Heart left ventricle (tissue), 16 donors: ENCODE measurements around the gene MISP. TPM values are rescaled to one million over a fixed set of nuclear protein-coding genes. Genes with fewer than 3 reads are reported as not detected.

Experiments used
- ATAC-seq, 4 donors: fragments of 200-7000 bp; cut with Tn5 transposase; one replicate each; pipeline ENCODE4 v1.9.1; 2020 to 2022; ENCODE audit warnings: moderate library complexity in 4 of 4, mild to moderate bottlenecking in 3 of 4, moderate number of reproducible peaks in 1 of 4
- DNase-seq, 5 donors: peaks; one replicate each; pipeline ENCODE4 v3.0.0-alpha.2; 2020
- H3K27ac ChIP-seq, 12 donors: fragments of 200-600 bp; sonication (generic) in 4 of 12; one replicate each; pipeline versions ENCODE4 v1.5.0 to v1.8.0; 2016 to 2022; ENCODE audit warnings: mild to moderate bottlenecking in 2 of 12
- H3K27me3 ChIP-seq, 9 donors: fragments of 200-600 bp; sonication (generic) in 2 of 9; one replicate each; pipeline versions ENCODE4 v1.5.1 to v1.8.0; 2016 to 2022; ENCODE audit warnings: mild to moderate bottlenecking in 3 of 9
- H3K36me3 ChIP-seq, 9 donors: fragments of 200-600 bp; sonication (generic) in 2 of 9; one replicate each; pipeline versions ENCODE4 v1.5.0 to v1.8.0; 2018 to 2022; ENCODE audit warnings: mild to moderate bottlenecking in 2 of 9
- H3K4me1 ChIP-seq, 12 donors: fragments of 200-600 bp; sonication (generic) in 4 of 12; one replicate each; pipeline versions ENCODE4 v1.5.0 to v1.8.0; 2016 to 2022; ENCODE audit warnings: mild to moderate bottlenecking in 3 of 12
- H3K4me3 ChIP-seq, 12 donors: fragments of 200-600 bp; sonication (generic) in 4 of 12; one replicate each; pipeline versions ENCODE4 v1.5.0 to v1.8.0; 2017 to 2022; ENCODE audit warnings: mild to moderate bottlenecking in 9 of 12, moderate library complexity in 4 of 12
- H3K9me3 ChIP-seq, 12 donors: fragments of 200-600 bp; sonication (generic) in 4 of 12; one replicate each; pipeline versions ENCODE4 v1.5.0 to v1.8.0; 2016 to 2022; ENCODE audit warnings: mild to moderate bottlenecking in 1 of 12
- POLR2A ChIP-seq, 2 donors: fragments of 450-650 bp; IDR thresholded peaks; one replicate each; pipeline ENCODE4 v1.6.1; 2017; ENCODE audit warnings: antibody characterized with exemption in 2 of 2, mild to moderate bottlenecking in 2 of 2, moderate library complexity in 2 of 2
- WGBS, 4 donors: extraction: QIAGEN DNeasy Blood & Tissue Kit in 2 of 4; methylation state at CpG; one replicate each; pipeline versions ENCODE4 v1.1.5 to v1.1.7; 2013 to 2018; 5-methylcytosine and 5-hydroxymethylcytosine counted together
- intact Hi-C, 10 donors: fragments of 100-400 bp; cut with DNase I; formaldehyde crosslinking; loops; one replicate each; pipeline versions ENCODE4 v1.11.1 to v1.14.2; 2022
- microRNA counts, 2 donors: library from miRNA; unstranded; fragments of <30 nt; microRNA quantifications; one replicate each; lab custom pipeline; 2016
- microRNA-seq, 4 donors: library from miRNA; unstranded; fragments of <30 nt; microRNA quantifications; one replicate each; pipeline versions ENCODE4 to v1.2.0, GENCODE V29; 2017 to 2020
- polyA plus RNA-seq, 2 donors: library from polyadenylated mRNA; stranded (reverse); fragments of 200-250 nt; gene quantifications; one replicate each; pipeline ENCODE4 v1.2.3, GENCODE V29; 2013
- total RNA-seq, 9 donors: library from RNA; depleted of rRNA in 2 of 9; stranded (reverse); fragments of >200 nt in 2 of 9; fragmentation: NEBNext Ultra II Directional in 3 of 9; extraction: Animal tissue kit (Norgen Biotek cat#: 25700) in 3 of 9; gene quantifications; one replicate each; pipeline versions ENCODE4 v1.1.0 to v1.2.4, GENCODE V29; 2016 to 2023
- TF ChIP-seq, protein P1 (sequence below), 12 donors: fragments of 200-600 bp; sonication (generic) in 4 of 12; IDR thresholded peaks; one replicate each; pipeline versions ENCODE4 v1.5.0 to v1.8.0; 2018 to 2022; ENCODE audit warnings: antibody characterized with exemption in 12 of 12, mild to moderate bottlenecking in 5 of 12
- donor health status: ischemic (EF 13 %, LVEDD 7.1; RV severe dilation, severe dysfunction).
- donor health status: healthy with polysubstance abuse.
- donor health status: DM: no; HTN: yes; CAD: no.
- donor health status: DM: no; HTN: no; CAD: no.
- donor health status: ischemic (EF 25% LVEDD 6.9; RV normal size, moderate dysfunction).
- donor health status: ischemic (EF 25% LVEDD 5.7; RV mildly dilated, moderate dysfunction).
- donor health status: healthy.
- donor health status: DM: yes; HTN: yes; CAD: no.
- donor health status: ischemic (EF 35%, LVEDD 5.7; RV mildly dilated, moderate dysfunction).
- donor health status: nonischemic (EF 11% LVEDD 7.7; RV severe dilation, severe dysfunction).
- donor health status: DM: yes; HTN: yes; CAD: no.
- donor health status: PGD.
- donor health status: ischemic (EF 29% LVEDD 5.4; RV normal size, mild dysfunction).
- donor health status: nonischemic (EF 23%, LVEDD 6.1; RV moderate dilation, normal function).

MISP gene
- total and polyA plus RNA-seq, 11 donors: 0.06 to 1.1 TPM; not detected in 9

DNA sequence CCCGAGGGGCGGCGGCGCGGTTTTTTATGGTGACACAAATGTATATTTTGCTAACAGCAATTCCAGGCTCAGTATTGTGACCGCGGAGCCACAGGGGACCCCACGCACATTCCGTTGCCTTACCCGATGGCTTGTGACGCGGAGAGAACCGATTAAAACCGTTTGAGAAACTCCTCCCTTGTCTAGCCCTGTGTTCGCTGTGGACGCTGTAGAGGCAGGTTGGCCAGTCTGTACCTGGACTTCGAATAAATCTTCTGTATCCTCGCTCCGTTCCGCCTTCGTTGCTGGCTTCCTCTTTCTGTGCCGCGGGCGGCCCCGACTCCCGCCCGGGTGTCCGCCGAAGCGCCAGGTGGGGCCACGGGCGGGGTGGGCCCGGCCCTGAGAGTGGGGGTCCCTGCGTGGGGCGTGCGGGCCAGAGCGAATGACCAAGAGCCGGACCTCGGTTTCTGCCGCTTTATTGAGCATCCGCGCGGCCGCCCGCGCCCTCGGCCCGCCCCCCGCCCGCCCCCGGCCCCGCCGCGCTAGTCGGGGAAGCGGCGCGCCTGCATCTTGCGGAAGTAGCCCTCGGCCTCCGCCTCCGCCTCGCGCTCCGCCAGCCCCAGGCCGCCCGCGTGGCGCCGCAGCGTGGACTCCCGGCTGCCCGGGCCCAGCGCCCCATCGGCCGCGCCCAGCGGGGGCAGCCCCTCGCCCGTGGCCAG, 61.3 kb downstream of the MISP start:
- Histone ChIP-seq H3K27me3 (no peaks in the 10 kb centered on the region), H3K36me3 (peaks cover 6 to 67% (median 58%) of the 10 kb centered on the region in 9 donors), H3K27ac (no peak overlapping the region), H3K9me3 (no peaks in the 10 kb centered on the region), H3K4me1 (no peaks in the 10 kb centered on the region), H3K4me3 (no peak overlapping the region)
- WGBS, 4 donors: 90 to 91% (median 90%) methylated on average over 63 to 80 of the region's 80 CpGs
- intact Hi-C loops: no loop called here
- peak in 2 of 5 donors; percentile 17 to 24 for DNase-seq
- ATAC-seq: no peak
- TF ChIP-seq POLR2A (IDR thresholded peaks at IDR 0.05): no peak
- TF ChIP-seq, protein P1, sequence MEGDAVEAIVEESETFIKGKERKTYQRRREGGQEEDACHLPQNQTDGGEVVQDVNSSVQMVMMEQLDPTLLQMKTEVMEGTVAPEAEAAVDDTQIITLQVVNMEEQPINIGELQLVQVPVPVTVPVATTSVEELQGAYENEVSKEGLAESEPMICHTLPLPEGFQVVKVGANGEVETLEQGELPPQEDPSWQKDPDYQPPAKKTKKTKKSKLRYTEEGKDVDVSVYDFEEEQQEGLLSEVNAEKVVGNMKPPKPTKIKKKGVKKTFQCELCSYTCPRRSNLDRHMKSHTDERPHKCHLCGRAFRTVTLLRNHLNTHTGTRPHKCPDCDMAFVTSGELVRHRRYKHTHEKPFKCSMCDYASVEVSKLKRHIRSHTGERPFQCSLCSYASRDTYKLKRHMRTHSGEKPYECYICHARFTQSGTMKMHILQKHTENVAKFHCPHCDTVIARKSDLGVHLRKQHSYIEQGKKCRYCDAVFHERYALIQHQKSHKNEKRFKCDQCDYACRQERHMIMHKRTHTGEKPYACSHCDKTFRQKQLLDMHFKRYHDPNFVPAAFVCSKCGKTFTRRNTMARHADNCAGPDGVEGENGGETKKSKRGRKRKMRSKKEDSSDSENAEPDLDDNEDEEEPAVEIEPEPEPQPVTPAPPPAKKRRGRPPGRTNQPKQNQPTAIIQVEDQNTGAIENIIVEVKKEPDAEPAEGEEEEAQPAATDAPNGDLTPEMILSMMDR (IDR thresholded peaks at IDR 0.05): no peak

GRCh38 chr19:812747-813218, 61.9 kb downstream of the MISP start:
- ATAC-seq (no peak), DNase-seq (peak in 1 of 5 donors; percentile 16)
- peaks cover 4 to 61% (median 52%) of the 10 kb centered on the region in 9 donors for H3K36me3 ChIP-seq
- intact Hi-C loops: no loop called here
- TF ChIP-seq, protein P1 (IDR thresholded peaks at IDR 0.05): no peak
- TF ChIP-seq POLR2A (IDR thresholded peaks at IDR 0.05): no peak
- H3K4me1 ChIP-seq: no peaks in the 10 kb centered on the region
- H3K27ac ChIP-seq: no peak overlapping the region
- no peaks in the 10 kb centered on the region for H3K27me3 ChIP-seq
- 89 to 95% (median 92%) methylated on average over 45 to 72 of the region's 72 CpGs for WGBS, 4 donors
- H3K4me3 ChIP-seq: no peak overlapping the region
- no peaks in the 10 kb centered on the region for H3K9me3 ChIP-seq

DNA sequence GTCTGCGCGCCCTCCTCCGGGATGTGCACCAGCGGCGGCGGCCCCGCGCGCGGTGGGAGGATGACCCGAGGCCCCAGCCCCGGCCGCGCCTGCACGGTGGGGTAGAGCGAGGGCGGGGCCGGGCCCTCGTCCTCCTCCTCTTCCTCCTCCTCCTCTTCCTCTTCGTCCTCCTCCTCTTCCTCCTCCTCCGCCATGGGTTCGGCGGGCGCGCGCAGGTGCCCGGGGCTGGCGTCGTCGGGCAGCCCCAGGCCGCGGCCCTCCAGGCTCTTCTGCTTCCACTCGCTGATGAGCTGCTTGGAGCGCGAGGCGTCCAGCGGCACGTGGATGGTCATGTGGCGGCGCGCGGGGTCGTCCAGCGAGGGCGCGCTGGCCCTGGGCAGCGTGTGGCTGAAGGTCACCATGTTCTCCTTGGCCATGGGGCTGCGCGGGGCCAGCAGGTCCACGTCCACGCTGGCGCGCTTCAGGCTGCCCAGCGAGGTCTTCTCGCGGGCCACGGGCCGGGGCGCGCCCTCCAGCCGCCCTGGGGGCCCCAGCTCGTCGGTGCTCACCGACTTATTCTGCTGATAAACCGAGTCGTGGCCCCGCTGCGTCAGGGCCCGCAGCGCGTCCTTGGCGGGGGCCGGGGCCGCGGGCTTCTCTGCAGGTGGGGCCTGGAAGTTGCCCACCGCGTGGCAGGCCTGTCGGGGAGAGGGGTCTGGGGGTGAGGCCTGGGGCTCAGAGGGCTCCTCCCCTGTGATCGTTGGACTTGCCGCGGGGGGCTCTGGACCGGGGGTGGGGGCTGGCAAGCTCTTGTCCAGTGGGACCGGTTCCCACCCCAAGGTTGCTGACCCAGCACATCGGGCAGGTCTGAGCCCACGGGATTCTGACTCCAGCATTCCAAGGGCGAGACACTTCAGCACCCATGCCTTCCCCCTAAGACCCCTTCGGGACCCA, 62.6 kb downstream of the MISP start:
- DNase-seq (peak in 2 of 5 donors; percentile 20 to 22), ATAC-seq (peak in 2 of 4 donors; percentile 5 to 10)
- Histone ChIP-seq H3K4me1 (no peaks in the 10 kb centered on the region), H3K27me3 (no peaks in the 10 kb centered on the region), H3K27ac (no peak overlapping the region), H3K9me3 (no peaks in the 10 kb centered on the region), H3K36me3 (peaks cover 3 to 54% (median 45%) of the 10 kb centered on the region in 9 donors), H3K4me3 (no peak overlapping the region)
- intact Hi-C loops: no loop called here
- TF ChIP-seq POLR2A (IDR thresholded peaks at IDR 0.05): no peak
- TF ChIP-seq, protein P1 (IDR thresholded peaks at IDR 0.05): no peak
- WGBS, 4 donors: 94 to 96% (median 95%) methylated on average over 43 to 87 of the region's 87 CpGs

MicroRNAs encoded within 50 kb of the gene (microRNA counts, 767-probe panel; counts per million panel counts)
- 1,754 to 1,860 counts per million in 2 donors for microRNA hsa-miR-3187-3p (lab: Ali Mortazavi, UCI)

Small RNA genes within 50 kb of the gene (microRNA-seq; reads per million reads assigned to microRNA genes)
- gene MIR3187 (1.3 to 3.6 (median 2.0) reads per million in 4 donors), gene MIR4745 (1.2 to 6.0 (median 2.9) reads per million in 4 donors)

Other genes starting within 250 kb of the MISP start
- 10 to 100 TPM in 8 of 9 donors, 1 to 10 TPM in 1; 5.7 to 39.3 (median 11.3) TPM for gene TPGS1, start 243.6 kb upstream of the MISP start, total RNA-seq
- gene TPGS1, start 243.6 kb upstream of the MISP start, polyA plus RNA-seq: 10 to 100 TPM; 18.3 to 18.6 TPM
- gene CDC34, start 219.4 kb upstream of the MISP start, total RNA-seq: 100 to 1,000 TPM in 3 of 9 donors, 10 to 100 TPM in 6; 61.9 to 200 (median 84.6) TPM
- 100 to 1,000 TPM; 122 to 148 TPM for gene CDC34, start 219.4 kb upstream of the MISP start, polyA plus RNA-seq
- gene GZMM, start 207.1 kb upstream of the MISP start, total RNA-seq: 1 to 10 TPM in 2 of 9 donors, under 1 TPM in 2, not detected in 5; 0.40 to 3.0 (median 0.87) TPM
- under 1 TPM; 0.12 to 0.34 TPM for gene GZMM, start 207.1 kb upstream of the MISP start, polyA plus RNA-seq
- 1,000 to 10,000 TPM; 1,160 to 2,590 (median 1,462) TPM for gene BSG, start 178.5 kb upstream of the MISP start, total RNA-seq
- gene BSG, start 178.5 kb upstream of the MISP start, polyA plus RNA-seq: 1,000 to 10,000 TPM in 1 of 2 donors, 100 to 1,000 TPM in 1; 727 to 2,989 TPM
- 10 to 100 TPM in 7 of 9 donors, 1 to 10 TPM in 2; 4.1 to 27.4 (median 15.4) TPM for gene HCN2, start 161.2 kb upstream of the MISP start, total RNA-seq
- 10 to 100 TPM in 1 of 2 donors, 1 to 10 TPM in 1; 4.8 to 22.4 TPM for gene HCN2, start 161.2 kb upstream of the MISP start, polyA plus RNA-seq
- 10 to 100 TPM; 32.0 to 78.0 (median 41.5) TPM for gene POLRMT, start 117.6 kb upstream of the MISP start, total RNA-seq
- gene POLRMT, start 117.6 kb upstream of the MISP start, polyA plus RNA-seq: 10 to 100 TPM; 38.8 to 75.2 TPM
- gene FGF22, start 111.2 kb upstream of the MISP start, total RNA-seq: under 1 TPM in 3 of 9 donors, not detected in 6; 0.16 to 0.36 (median 0.20) TPM
- gene FGF22, start 111.2 kb upstream of the MISP start, polyA plus RNA-seq: under 1 TPM; 0.07 to 0.11 TPM
- 100 to 1,000 TPM in 1 of 9 donors, 10 to 100 TPM in 8; 21.6 to 105 (median 29.4) TPM for gene RNF126, start 87.9 kb upstream of the MISP start, total RNA-seq
- 10 to 100 TPM; 23.5 to 45.2 TPM for gene RNF126, start 87.9 kb upstream of the MISP start, polyA plus RNA-seq
- 100 to 1,000 TPM in 4 of 9 donors, 10 to 100 TPM in 5; 41.7 to 347 (median 99.9) TPM for gene FSTL3, start 74.7 kb upstream of the MISP start, total RNA-seq
- gene FSTL3, start 74.7 kb upstream of the MISP start, polyA plus RNA-seq: 100 to 1,000 TPM; 131 to 376 TPM
- gene PRSS57, start 55.7 kb upstream of the MISP start, total RNA-seq: not detected
- gene PRSS57, start 55.7 kb upstream of the MISP start, polyA plus RNA-seq: not detected
- 10 to 100 TPM; 13.5 to 42.3 (median 23.3) TPM for gene PALM, start 42.2 kb upstream of the MISP start, total RNA-seq
- gene PALM, start 42.2 kb upstream of the MISP start, polyA plus RNA-seq: 10 to 100 TPM; 15.7 to 23.8 TPM
- gene PTBP1, start 46.3 kb downstream of the MISP start, total RNA-seq: 100 to 1,000 TPM in 1 of 9 donors, 10 to 100 TPM in 8; 47.6 to 144 (median 55.6) TPM
- gene PTBP1, start 46.3 kb downstream of the MISP start, polyA plus RNA-seq: 10 to 100 TPM; 39.2 to 52.2 TPM
- gene PLPPR3, start 70.8 kb downstream of the MISP start, total RNA-seq: under 1 TPM in 3 of 9 donors, not detected in 6; 0.10 to 0.50 (median 0.14) TPM
- gene PLPPR3, start 70.8 kb downstream of the MISP start, polyA plus RNA-seq: not detected
- gene AZU1, start 76.7 kb downstream of the MISP start, total RNA-seq: 1 to 10 TPM in 1 of 9 donors, under 1 TPM in 1, not detected in 7; 0.20 to 3.3 TPM
- gene AZU1, start 76.7 kb downstream of the MISP start, polyA plus RNA-seq: under 1 TPM in 1 of 2 donors, not detected in 1; 0.11 TPM
- under 1 TPM in 1 of 9 donors, not detected in 8; 0.40 TPM for gene PRTN3, start 89.9 kb downstream of the MISP start, total RNA-seq
- under 1 TPM in 1 of 2 donors, not detected in 1; 0.11 TPM for gene PRTN3, start 89.9 kb downstream of the MISP start, polyA plus RNA-seq
- gene ELANE, start 101.2 kb downstream of the MISP start, total RNA-seq: 1 to 10 TPM in 2 of 9 donors, under 1 TPM in 2, not detected in 5; 0.42 to 1.8 (median 1.3) TPM
- 1 to 10 TPM in 1 of 2 donors, under 1 TPM in 1; 0.53 to 1.4 TPM for gene ELANE, start 101.2 kb downstream of the MISP start, polyA plus RNA-seq
- 100 to 1,000 TPM in 4 of 9 donors, 10 to 100 TPM in 5; 24.2 to 586 (median 84.5) TPM for gene CFD, start 108.6 kb downstream of the MISP start, total RNA-seq
- 100 to 1,000 TPM; 123 to 262 TPM for gene CFD, start 108.6 kb downstream of the MISP start, polyA plus RNA-seq
- 10 to 100 TPM; 17.5 to 41.9 (median 28.5) TPM for gene MED16, start 142.1 kb downstream of the MISP start, total RNA-seq
- gene MED16, start 142.1 kb downstream of the MISP start, polyA plus RNA-seq: 10 to 100 TPM; 19.8 to 25.6 TPM
- gene RNU6-9, start 142.4 kb downstream of the MISP start, total RNA-seq: not detected
- not detected for gene RNU6-9, start 142.4 kb downstream of the MISP start, polyA plus RNA-seq
- gene R3HDM4, start 162.1 kb downstream of the MISP start, total RNA-seq: 10 to 100 TPM; 17.1 to 35.5 (median 23.8) TPM
- 10 to 100 TPM; 30.4 to 47.1 TPM for gene R3HDM4, start 162.1 kb downstream of the MISP start, polyA plus RNA-seq
- not detected for gene KISS1R, start 166.2 kb downstream of the MISP start, total RNA-seq
- not detected for gene KISS1R, start 166.2 kb downstream of the MISP start, polyA plus RNA-seq
- gene ARID3A, start 174.9 kb downstream of the MISP start, total RNA-seq: 10 to 100 TPM in 1 of 9 donors, 1 to 10 TPM in 8; 1.9 to 15.7 (median 5.8) TPM
- 1 to 10 TPM; 3.9 to 5.9 TPM for gene ARID3A, start 174.9 kb downstream of the MISP start, polyA plus RNA-seq
- gene WDR18, start 233.2 kb downstream of the MISP start, total RNA-seq: 10 to 100 TPM; 15.6 to 36.3 (median 19.2) TPM
- 10 to 100 TPM; 31.9 to 34.5 TPM for gene WDR18, start 233.2 kb downstream of the MISP start, polyA plus RNA-seq
- gene GRIN3B, start 249.3 kb downstream of the MISP start, total RNA-seq: under 1 TPM in 2 of 9 donors, not detected in 7; 0.09 to 0.51 TPM
- gene GRIN3B, start 249.3 kb downstream of the MISP start, polyA plus RNA-seq: under 1 TPM in 1 of 2 donors, not detected in 1; 0.01 TPM